ENCODE measurements around the gene SUCLA2. TPM values are rescaled to one million over a fixed set of nuclear protein-coding genes. Genes with fewer than 3 reads are reported as not detected.
"Not testable (repeated sequence)": the region's sequence is repeated elsewhere in the genome, so short reads cannot be mapped to it uniquely, and the experiment has no call there.

The SUCLA2 gene
- polyA plus RNA-seq, 1 donor, result 115 TPM

DNA sequence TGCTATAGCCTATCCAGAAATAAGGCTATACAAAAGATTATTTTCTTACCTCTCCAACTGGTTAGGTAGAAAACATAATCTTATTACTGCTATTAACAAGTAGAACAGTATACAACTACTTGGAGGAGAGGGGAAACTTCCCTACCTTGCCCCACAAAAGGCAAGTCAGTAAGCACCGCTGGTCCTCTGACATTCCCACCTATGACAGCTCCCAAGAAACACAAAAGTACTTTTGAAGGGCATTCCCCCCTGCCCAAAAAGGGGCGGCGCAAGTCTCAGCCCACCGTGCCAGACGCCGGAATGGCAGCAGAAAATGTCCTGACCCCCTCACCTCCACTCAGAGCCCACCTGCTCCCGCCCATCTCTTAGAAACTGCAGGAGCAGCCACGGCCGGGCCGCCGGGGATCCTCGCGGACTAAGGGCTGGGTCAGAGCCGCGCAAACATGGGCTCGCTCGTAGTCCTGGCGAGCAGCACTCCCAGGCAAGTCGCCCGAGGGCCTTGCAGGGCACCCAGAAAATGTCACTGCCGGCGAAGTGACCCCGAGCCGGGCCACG lies 437 bp downstream of the SUCLA2 start:
- DNase-seq, result peak; percentile 13

DNA sequence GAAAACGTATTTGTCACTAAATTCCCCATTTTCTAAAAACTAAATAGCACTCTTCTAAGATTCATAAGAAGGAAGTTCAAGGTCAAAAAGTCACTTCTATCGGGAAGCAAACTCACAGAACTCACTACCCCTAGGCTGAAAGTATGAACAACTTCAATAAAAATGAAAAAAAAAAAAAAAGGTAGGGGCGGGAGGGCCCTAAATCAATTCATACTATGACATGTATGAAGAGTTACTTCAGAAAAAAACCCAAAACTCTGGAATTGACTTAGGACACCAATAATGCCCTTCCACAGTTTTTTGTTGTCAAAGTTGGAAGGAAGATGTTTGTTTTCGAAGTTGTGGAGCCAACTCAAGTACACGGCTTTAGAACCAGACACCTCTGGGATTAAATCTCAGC lies 1.1 kb downstream of the SUCLA2 start:
- DNase-seq, result no peak

DNA sequence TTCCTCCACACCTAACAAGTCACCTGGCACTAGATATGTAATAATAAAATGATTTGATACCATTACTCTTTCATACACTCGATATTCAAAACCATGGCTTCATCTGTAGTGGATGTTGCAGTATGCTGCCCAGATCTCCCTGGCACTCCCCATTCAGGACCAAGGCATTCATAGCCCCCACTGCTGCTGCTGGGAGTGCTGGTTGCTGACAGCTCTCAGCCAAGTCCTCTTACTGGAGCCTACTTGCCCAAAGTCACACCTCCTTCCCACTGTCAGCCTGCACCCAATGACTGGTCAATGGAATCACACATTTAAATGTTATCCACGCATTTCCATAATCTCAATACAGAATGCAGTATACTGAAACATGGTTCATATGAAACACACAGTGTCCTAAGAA lies 3.7 kb downstream of the SUCLA2 start:
- no peak for DNase-seq

DNA sequence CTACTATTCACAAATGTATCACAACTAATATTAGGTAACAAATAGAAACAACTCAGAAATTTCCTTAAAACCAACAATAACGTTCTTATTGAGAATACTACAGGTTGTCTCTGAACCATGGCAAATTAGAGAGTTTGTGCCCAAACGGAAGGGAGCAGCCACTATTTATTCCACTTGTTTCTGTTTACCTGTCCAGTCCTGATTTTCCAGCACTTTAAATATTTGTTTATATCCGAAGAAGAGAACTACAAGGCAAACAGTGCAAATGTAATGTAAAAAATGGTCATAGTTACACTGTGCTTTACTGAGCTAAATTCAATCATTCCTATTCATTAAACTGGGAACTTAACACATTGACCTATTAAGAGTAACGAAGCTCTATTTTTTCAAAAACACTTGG lies 9.2 kb downstream of the SUCLA2 start:
- DNase-seq, result no peak

DNA sequence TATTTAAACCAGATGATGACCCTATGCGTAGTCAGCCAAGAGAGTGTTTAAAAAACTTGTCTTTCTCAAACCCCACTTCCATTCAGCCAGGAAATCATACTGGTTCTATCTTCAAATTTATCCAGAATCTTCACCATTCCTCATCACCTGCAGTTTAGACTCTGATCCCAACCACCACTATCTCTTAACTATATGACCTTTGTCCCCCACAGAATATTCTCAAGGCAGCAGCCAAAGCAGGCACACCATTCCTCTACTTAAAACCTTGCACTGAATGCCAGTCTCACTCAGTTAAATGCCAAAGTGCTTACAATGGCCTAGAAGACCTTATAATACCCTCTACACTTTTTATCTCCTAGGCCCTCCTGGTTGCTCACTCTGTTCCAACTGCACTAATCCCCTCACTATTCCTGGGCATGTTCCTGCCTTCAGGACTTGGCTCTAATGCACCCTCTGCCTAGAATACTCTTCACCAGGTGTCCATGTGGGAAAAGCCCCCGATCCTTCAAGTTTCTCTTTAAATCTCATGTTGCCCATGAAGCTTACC lies 10.1 kb downstream of the SUCLA2 start:
- DNase-seq, result no peak

DNA sequence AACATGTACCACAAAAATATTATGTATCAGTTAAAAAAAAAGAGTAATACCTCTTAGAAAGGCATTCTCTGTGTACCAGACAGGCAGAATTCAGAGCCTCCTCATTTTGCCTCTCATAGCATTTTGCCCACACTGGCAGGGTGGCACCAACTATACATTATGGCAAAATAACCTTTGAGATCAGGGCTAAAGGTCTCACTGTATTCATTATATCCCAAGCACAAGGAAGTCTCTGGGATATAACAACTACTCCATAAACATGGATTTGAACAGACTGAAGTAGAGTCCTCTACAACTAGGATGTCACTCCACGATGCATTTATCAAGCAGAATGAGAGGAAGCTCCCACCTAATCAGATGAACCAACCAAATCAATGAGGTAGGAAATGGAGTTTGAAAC lies 10.6 kb downstream of the SUCLA2 start:
- no peak for DNase-seq

DNA sequence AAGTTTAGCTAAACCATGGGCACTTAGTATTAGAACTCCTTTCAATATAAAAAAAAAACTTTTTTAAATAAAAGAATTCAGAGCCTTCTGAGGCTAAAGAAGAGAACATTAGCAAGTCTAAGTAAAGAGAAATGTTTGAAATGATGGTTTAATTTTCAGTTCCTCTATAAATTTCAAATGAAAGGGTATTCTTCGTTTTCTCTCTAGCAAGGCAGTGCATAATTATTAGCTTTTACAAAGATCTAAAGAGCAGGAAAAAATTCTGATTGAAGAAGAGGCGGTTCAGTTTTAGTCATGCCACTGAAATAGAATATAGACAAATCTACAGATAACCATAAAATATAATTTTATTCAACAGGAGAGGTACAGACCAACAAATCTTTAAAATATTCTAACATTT lies 18.0 kb downstream of the SUCLA2 start:
- DNase-seq, result no peak

DNA sequence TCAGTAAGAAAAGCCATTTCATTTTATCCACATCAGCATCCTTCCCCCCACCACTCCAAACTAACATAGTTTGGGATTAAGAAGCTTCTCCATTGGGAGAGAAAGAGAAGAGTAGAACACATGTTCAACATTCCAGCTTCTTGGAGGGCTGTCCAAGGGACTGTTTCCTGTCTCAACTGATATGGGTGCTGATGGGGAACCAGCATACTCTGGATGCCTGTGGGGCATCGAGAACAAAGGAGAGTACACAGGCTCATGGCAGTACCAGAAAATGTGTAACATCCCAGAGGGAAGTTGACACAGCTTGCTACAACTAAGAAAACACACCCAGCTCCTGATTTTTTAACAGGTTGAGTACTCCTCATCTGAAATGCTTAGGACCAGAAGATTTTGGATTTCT lies 24.7 kb downstream of the SUCLA2 start:
- no peak for DNase-seq

DNA sequence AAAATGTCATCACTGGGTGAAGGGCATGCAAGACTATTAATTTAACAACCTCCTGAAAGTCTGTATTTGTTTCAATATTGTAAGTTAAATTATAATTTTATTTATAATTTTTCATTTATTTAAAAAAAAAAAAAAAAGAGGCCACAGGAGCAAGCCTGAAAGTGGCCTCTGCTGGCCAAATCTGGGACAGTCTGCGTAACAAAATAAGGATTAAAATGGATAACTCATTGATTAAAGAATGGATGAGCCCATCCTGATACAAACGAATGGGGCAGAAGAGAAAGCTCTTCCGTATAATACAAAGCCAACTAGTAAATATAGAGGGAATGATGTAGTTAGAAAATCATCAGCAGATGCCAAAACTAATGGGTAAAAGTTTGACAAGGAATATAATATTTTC lies 36.2 kb downstream of the SUCLA2 start:
- DNase-seq, result no peak

DNA sequence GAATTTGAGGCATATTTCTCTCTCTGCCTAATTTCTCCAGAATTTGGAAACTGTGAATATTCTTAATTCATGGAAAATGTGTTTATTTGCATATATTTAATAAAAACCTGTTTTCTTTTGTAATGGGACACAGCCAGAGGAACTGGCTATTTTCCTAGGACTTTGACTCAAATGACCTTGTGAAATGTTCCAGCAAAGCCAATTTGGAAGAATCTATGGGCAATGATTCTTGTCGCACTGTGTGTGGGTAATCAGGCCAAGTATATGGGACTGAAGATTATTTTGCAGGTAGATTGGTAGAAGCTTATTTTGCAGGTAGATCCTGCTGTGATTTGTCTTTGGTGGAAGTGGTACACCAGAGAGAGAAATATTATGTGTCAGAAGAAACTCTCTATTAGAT lies 38.8 kb downstream of the SUCLA2 start:
- DNase-seq, result no peak

DNA sequence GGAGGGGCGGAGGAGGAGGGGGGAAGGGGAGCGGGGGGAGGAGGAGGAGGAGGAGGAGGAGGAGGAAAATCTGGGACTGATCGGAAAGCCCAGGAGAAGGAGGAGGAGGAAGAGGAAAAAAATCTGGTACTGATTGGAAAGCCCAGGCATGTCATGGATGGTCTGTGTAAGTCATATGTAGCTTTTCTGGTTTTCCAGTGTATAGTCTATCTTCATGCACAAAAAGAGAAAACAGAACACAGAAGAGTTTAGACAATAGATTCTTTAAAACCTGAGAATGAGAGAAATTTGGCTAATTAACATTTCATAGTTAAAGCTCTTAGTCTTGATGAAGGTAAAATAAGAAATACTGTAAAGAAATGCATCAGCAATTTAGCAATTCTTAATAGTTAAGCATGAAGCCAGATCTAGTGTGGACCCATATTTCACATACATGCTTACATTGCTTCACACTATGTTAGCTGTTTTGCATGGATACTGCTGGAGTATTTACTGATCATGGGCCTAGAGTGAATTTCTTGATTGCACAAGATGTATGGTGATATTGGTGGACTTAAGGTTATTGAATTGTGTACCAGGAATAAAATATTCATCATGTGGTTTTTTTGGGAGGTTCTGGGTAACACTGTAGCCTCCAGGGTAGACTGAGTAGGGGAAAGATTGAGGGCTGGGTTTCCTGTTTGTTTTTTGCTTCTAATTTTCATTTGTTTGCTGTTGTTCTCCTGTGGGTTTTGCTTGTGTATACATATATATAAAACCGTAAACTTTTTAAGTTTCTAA lies 41.4 kb downstream of the SUCLA2 start:
- DNase-seq, result no peak

DNA sequence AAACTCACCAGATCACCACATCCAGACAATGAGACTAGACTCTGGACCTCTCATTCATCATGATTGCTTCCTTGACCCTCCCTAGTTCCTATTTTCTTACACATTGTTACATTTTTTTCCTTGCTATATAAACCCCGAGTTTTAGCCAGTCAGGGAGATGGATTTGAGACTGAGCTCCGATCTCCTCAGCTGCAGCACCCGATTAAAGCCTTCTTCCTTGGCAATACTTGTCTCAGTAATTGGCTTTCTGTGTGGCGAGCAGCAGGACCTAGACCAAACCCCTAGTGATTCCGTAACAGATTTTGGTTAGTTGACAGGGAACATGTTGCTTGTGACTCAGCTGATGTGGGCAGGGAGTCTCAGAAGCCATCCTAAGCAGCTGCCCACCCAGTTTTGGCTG lies 44.0 kb downstream of the SUCLA2 start:
- DNase-seq, result no peak

DNA sequence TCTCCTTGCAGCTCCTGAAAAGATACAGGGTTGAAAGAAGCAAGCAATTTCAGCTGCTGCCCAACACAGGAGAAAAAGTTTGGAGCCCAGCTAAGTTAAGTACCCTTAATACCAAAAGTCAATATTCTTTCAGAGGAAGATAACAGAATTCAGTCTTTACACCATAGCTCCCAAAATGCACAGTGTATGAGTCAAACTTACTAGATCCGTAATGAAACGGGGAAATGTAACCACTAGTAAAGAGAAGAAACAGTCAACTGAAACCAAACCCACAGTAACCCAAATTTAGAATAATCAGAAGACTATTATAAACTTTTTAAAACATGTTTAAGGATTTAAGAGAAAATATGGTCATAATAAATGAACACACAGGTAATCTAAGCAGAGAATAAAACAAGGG lies 45.2 kb downstream of the SUCLA2 start:
- DNase-seq, result no peak

DNA sequence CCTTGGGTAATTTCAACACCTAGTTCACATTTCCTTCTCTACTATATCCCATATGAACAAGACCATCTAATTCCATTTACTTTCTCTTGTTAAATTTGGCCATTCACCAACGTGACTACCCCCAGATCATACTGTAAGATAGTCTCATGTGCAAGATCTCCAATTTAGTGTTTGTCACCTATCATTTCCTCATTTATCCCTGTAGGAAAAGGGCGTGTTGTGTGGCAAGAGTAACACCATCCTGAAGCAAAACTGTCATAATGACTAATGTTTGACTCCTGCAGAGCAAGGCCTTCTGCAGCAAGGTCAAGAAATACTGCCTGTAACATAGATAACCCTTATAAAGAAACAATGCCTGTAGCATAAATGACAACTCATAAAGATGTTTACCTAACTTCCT lies 51.3 kb downstream of the SUCLA2 start:
- no peak for DNase-seq

DNA sequence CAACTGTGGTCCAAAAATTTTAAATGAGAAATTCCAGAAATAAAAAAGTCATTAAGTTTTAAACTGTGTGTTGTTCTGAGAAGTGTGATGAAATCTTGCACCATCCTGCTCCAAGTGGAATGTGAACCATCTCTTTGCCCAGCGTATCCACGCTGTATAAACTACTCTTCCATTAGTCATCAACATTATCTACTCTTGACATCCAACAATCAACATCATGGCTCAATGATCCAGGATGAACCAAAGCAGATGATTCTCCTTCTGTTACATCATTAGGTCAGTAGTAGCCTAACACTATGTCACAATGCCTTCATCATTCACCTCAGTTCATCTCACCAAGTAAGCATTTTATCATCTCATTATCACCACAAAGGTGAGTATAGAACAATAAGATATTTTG lies 55.3 kb downstream of the SUCLA2 start:
- DNase-seq, result no peak

DNA sequence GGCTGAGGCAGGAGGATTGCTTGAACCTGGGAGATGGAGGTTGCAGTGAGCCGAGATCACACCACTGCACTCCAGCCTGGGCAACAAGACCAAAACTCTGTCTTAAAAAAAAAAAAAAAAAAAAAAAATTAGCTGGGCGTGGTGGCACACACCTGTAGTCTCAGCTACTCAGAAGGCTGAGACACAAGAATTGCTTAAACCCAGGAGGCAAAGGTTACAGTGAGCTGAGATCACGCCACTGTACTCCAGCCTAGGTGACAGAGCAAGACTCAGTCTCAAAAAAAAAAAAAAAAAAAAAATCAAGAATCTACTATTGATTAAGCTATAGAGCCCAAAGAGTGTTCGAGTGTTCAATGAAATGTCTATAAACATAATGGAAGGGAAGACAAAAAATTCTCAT lies 55.9 kb downstream of the SUCLA2 start:
- not testable (repeated sequence) for DNase-seq

DNA sequence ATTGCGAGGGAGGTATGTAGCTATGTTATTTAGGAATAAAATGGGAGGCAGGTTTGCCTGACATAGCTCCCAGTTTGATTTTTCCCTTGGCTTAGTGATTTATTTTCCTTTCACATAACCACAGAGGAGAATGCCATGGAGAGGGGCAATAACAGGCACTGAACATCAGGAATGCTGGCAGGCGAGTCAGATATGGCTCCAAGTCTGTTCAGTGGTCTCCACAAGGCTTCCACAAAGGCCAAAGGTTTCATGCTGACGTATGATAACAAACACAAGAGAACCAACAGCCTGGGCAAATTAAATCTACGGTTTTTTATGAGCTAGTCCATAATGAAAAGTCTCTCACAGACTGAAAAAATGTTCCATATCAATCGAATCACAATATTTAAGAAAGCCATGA lies 66.7 kb downstream of the SUCLA2 start:
- no peak for DNase-seq

DNA sequence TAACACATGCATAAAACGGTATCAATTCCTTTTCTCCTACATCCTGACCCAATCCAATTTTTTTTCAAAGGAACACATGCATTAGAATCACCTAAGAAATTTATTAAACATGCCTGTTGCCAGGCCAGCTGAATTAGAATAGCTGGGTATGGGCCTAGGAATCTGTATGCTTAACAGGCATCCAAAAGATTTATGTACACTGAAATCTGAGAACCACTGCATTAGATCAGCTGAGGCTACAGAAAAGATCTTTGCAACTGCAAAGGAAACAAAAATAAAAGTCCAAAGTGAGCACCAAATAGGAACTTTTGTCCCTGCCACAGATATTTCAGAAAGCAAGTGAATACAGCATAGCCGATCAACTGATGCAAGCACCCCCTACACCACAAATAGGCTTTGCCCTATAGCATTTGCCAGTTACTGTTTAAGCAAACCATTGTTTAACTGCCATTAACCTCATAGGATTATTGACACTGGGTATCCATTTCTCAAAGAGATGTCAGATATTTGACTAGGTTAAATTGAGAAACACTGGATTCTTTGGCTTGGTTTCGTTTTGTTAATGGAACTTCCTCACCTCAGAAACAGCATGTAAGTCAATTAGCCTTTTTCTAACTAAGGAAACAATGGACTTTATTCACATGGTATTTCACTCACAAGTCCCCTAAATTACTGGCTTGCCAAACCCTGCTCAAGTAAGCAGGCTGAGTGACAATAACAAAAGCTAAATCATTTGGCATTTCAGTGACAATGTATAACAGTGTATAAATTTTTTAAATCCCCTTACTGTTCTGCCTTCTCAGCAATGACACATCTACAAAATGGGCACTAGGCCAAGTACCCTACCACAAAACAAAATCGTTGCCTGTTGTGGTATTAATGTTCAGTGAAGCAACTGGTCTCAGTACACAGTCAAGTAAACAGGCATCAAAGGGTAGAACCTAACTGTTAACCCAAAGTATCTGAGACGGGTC lies 67.8 kb downstream of the SUCLA2 start:
- peak; percentile 15 for DNase-seq

DNA sequence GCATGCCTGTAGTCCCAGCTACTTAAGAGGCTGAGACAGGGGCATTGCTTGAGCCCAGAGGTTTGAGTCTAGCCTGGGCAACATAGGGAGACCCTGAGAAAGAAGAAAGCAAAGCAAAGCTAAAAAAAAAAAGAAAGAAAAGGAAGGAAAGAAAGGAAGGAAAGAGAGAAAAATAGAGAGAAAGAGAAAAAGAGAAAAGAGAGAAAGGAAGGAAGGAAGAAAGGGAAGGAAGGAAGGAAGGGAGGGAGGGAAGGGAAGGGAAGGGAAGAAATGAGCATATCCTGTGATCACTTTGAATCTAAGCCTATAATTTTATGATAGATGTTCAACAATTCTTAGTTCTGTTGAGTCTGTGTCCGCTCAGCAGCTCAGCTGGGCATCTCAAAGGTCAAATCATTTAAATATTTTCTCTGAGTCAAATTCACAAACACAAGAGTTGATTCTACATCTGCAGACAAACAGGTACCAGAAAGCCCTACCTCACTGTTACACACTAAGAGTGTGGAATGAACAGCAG lies 70.4 kb downstream of the SUCLA2 start:
- DNase-seq, result no peak

DNA sequence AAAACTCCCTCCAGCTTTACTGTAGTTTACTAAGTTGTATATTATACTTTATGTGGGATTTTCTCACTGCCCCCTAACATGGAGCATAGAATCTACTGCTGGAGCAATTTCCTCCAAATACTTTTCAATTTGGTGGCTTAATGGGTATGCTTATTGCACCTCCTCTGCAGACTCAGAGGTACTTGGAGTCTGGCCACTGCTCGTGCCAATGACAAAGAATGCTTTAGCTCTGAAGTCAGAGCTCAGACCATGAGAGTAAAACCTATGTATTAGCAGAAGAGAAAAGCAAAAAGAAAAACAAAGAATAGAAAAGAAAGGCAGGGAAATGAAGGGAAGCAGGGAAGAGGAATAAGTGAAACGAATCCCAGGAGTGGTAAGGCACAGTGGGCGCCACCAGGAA lies 71.9 kb downstream of the SUCLA2 start:
- DNase-seq, result no peak

DNA sequence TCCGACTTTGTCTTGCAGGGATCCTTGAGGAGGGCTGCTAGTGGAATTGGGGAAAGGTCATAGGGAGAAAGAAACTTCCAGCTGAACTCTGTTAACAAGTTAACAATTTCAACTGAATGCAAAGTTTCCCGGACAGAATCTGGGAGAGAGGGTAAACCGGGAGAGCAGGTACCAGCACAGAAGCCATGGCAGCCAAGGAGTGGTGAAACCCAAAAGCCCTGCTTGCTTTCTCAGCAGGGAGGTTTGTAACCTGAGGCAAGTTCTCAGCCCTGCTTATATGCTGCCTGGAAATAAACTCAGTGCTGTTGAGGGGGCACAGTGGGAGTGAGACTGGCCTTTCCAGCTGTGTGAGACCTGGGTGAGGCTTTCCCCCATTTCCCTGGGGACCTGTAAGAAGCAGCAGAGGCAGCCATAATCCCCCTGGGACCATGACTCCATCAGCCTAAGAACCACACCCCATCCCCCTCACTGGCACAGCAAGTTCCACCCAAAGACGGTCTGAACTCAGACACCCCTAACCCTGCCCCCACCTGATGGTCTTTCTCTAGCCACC lies 84.0 kb downstream of the SUCLA2 start:
- DNase-seq, result no peak

DNA sequence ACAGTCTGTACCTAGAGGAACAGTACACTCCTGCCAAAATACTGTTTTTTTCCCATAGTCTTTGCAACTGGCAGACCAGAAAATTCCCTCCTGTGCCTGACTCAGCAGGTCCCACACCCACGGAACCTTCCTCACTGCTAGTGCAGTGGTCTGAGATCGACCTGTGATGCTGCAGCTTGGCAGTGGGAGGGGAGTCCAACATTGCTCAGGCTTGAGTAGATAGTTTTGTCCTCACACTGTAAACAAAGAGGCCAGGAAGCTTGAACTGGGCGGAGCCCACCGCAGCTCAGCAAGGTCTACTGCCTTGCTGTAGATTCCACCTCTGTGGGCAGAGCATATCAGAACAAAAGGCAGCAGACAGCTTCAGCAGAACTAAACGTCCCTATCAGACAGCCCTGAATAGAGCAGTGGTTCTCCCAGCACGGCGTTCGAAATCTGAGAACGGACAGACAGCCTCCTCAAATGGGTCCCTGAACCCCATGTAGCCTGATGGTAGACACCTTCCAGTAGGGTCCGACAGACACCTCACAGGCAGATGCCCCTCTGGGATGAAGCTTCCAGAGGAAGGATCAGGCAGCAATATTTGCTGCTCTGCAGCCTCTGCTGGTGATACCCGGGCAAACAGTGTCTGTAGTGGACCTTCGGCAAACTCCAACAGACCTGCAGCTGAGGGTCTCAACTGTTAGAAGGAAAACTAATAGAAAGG lies 92.7 kb downstream of the SUCLA2 start:
- DNase-seq, result no peak
